A673 (cell line): ENCODE measurements around the gene HLA-DOB.

Experiments
- EZH2 ChIP-seq: fragments of 200-600 bp; sonication (generic); IDR thresholded peaks from 2 replicates; pipeline ENCODE4 v1.6.1; 2017; ENCODE audit warnings: borderline replicate concordance, low read depth, mild to moderate bottlenecking, mixed read lengths, antibody characterized with exemption, low read length; ENCODE audit not compliant: poor library complexity, severe bottlenecking
- TF ChIP-seq, protein P1 (sequence below): fragments of 300-800, 200-600 bp; sonication (generic); conservative IDR thresholded peaks from 2 replicates; pipeline ENCODE4 v1.5.1; 2017; ENCODE audit warnings: low read depth, mild to moderate bottlenecking, antibody characterized with exemption, low read length, moderate library complexity, mixed read lengths

DNA sequence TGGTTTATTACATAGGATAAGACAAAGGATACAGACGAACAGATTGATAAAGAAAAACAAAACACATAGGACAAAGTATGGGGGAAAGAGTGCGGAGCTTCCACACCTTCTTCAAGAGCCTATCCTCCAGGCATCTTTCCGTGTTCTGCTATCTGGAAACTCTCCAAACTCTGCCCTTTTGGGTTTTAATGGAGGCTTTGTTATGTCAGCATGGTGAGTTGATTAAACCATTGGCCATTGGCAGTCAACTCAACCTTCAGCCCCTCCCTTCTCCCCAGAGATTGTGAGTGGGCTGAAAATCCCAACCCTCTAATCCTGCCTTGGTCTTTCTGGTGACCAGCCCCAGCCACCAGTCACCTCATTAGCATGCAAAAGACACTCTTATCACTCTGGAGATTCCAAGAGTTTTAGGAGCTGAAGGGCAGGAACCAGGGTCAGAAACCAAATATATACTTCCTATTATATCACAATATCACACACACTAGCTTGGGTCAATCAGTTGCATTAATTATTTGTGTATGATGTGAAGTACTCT lies 23.8 kb downstream of the HLA-DOB start:
- TF ChIP-seq, protein P1, sequence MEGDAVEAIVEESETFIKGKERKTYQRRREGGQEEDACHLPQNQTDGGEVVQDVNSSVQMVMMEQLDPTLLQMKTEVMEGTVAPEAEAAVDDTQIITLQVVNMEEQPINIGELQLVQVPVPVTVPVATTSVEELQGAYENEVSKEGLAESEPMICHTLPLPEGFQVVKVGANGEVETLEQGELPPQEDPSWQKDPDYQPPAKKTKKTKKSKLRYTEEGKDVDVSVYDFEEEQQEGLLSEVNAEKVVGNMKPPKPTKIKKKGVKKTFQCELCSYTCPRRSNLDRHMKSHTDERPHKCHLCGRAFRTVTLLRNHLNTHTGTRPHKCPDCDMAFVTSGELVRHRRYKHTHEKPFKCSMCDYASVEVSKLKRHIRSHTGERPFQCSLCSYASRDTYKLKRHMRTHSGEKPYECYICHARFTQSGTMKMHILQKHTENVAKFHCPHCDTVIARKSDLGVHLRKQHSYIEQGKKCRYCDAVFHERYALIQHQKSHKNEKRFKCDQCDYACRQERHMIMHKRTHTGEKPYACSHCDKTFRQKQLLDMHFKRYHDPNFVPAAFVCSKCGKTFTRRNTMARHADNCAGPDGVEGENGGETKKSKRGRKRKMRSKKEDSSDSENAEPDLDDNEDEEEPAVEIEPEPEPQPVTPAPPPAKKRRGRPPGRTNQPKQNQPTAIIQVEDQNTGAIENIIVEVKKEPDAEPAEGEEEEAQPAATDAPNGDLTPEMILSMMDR = no peak
- TF ChIP-seq EZH2 = no peak
